Measurements from ENCODE around the gene DVL1. TPM values are rescaled to one million over a fixed set of nuclear protein-coding genes. Genes with fewer than 3 reads are reported as not detected.

Gene DVL1
- total RNA-seq, 2 donors from 2014 or later, result 66.2 to 101 TPM

DNA sequence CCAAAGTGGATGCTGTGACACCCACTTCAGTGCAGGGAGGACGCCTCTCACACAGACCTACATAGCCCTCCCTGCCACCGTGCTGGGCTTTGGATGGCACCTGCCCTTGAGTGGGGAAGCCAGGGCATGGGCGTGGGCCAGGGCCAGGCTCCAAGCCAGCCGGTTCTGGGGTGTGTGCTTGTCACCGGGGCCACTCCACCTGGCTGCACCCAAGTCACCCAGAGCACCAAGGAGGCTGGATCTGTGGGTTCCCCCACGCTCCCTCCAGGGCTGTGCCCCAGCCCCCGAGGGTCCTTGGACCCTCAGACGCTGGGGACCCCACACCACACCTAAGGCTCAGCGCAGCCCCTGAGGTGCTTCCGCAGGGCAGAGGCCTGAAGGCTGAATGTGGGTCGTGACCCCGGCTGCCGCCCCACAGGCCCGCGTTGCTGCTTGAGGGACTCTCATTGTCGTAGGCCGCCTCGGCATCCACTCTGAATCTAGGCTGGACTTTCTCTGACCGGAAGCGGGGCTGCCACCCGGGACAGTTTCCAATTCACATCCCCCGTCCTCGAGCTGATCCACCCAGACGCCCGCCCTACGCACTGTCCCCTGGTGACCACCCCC lies 7.7 kb upstream of the DVL1 start:
- H3K36me3 ChIP-seq, result peaks cover 12% of the 10 kb centered on the region
- H3K4me3 ChIP-seq, result peak overlapping the region; percentile 87
- peaks cover 32 to 74% of the 10 kb centered on the region in 2 donors for H3K4me1 ChIP-seq (ENCODE audit: control insufficient read depth in 1 of 2, low read depth in 2 of 2)
- no peaks in the 10 kb centered on the region for H3K9me3 ChIP-seq
- no peak for ATAC-seq (ENCODE audit: insufficient number of reproducible peaks, low FRiP score, low read depth)
- no peak for DNase-seq (ENCODE audit: low spot score)
- H3K27ac ChIP-seq, result peak overlapping the region; percentile 97 to 99
- TF ChIP-seq CTCF (IDR thresholded peaks at IDR 0.05), result no peak
- H3K27me3 ChIP-seq (replicated peaks; ENCODE audit: insufficient read depth), result no peaks in the 10 kb centered on the region

DNA sequence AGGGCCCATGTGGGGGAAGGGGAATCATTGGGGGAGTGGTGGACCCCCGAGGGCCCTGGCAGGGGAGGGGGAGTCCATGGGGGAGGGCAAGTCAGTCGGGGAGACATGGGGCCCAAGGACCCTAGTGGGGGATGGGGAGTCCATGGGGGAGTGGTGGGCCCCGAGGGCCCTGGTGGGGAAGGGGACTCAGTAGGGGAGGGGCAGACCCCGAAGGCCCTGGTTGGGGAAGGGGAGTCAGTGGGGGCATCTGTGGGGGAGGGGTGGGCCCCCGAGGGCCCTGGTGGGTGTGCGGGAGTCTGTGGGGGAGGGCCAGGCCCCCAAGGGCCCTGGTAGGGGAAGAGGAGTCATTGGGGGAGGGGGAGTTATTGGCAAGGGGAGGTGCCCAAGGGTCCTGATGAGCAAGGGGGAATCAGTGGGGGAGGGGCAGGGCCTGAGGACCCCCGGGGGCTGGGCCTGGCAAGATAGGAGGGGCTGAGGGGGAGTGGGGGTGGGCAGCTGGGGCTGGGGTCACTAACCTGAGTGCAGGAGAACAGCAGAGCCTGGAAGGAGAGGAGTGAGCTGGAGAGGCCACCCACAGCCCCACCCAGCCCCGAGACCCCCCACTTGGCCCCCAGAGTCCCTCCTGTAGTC lies 7.1 kb upstream of the DVL1 start:
- Histone ChIP-seq H3K27me3 (replicated peaks; ENCODE audit: insufficient read depth) (no peaks in the 10 kb centered on the region), H3K27ac (peak overlapping the region; percentile 97 to 99), H3K36me3 (peaks cover 12% of the 10 kb centered on the region), H3K9me3 (no peaks in the 10 kb centered on the region), H3K4me3 (peak overlapping the region; percentile 87), H3K4me1 (ENCODE audit: control insufficient read depth in 1 of 2, low read depth in 2 of 2) (peaks cover 37 to 74% of the 10 kb centered on the region in 2 donors)
- DNase-seq (ENCODE audit: low spot score), result no peak
- no peak for ATAC-seq (ENCODE audit: insufficient number of reproducible peaks, low FRiP score, low read depth)
- no peak for TF ChIP-seq CTCF (IDR thresholded peaks at IDR 0.05)

- Histone ChIP-seq H3K36me3 (peaks cover 12% of the 10 kb centered on the region), H3K27ac (peak overlapping the region; percentile 22 to 99), H3K27me3 (replicated peaks; ENCODE audit: insufficient read depth) (no peaks in the 10 kb centered on the region), H3K9me3 (no peaks in the 10 kb centered on the region), H3K4me1 (ENCODE audit: control insufficient read depth in 1 of 2, low read depth in 2 of 2) (peaks cover 31 to 68% of the 10 kb centered on the region in 2 donors), H3K4me3 (peak overlapping the region; percentile 87)
- TF ChIP-seq CTCF (IDR thresholded peaks at IDR 0.05), result no peak
- no peak for ATAC-seq (ENCODE audit: insufficient number of reproducible peaks, low FRiP score, low read depth)
- DNase-seq (ENCODE audit: low spot score), result no peak
These were observed 6.2 kb upstream of the DVL1 start for GRCh38 chr1:1355416-1355815.

- ATAC-seq (ENCODE audit: insufficient number of reproducible peaks, low FRiP score, low read depth) (no peak), DNase-seq (ENCODE audit: low spot score) (no peak)
- Histone ChIP-seq H3K4me3 (peak overlapping the region; percentile 87), H3K4me1 (ENCODE audit: control insufficient read depth in 1 of 2, low read depth in 2 of 2) (peaks cover 24 to 60% of the 10 kb centered on the region in 2 donors), H3K9me3 (no peaks in the 10 kb centered on the region), H3K36me3 (peaks cover 12% of the 10 kb centered on the region), H3K27me3 (replicated peaks; ENCODE audit: insufficient read depth) (no peaks in the 10 kb centered on the region), H3K27ac (peak overlapping the region; percentile 22 to 99)
- TF ChIP-seq CTCF (IDR thresholded peaks at IDR 0.05), result no peak
These were observed 5.3 kb upstream of the DVL1 start for GRCh38 chr1:1354271-1355247.
